Ovary (tissue), 3 donors: ENCODE measurements around the gene CLDN22.

ENCODE experiments used
- CTCF ChIP-seq, 3 donors: fragments of 450-650 bp in 2 of 3; fragments of 200-600 bp in 1 of 3; IDR thresholded peaks; one replicate each; pipeline versions ENCODE4 v1.5.1 to v1.8.0; 2016 to 2022; ENCODE audit warnings: antibody characterized with exemption in 3 of 3, mild to moderate bottlenecking in 1 of 3
- EP300 ChIP-seq: sonication (generic); formaldehyde crosslinking; IDR thresholded peaks from one replicate; pipeline ENCODE4 v1.6.1; 2017; ENCODE audit warnings: antibody characterized with exemption
- donor health status: DM: no; HTN: no; CAD: no.

GRCh38 chr4:183291070-183291469 lies 29.0 kb downstream of the CLDN22 start:
- TF ChIP-seq EP300 (no peak), CTCF (IDR thresholded peaks at IDR 0.05) (no peak)
